ENCODE results near the gene HTT. TPM values are rescaled to one million over a fixed set of nuclear protein-coding genes. Genes with fewer than 3 reads are reported as not detected.
"Not testable (repeated sequence)": the region's sequence is repeated elsewhere in the genome, so short reads cannot be mapped to it uniquely, and the experiment has no call there.

HTT gene
- total RNA-seq, 2 experiments from 2014 or later = 64.8 to 65.8 TPM

DNA sequence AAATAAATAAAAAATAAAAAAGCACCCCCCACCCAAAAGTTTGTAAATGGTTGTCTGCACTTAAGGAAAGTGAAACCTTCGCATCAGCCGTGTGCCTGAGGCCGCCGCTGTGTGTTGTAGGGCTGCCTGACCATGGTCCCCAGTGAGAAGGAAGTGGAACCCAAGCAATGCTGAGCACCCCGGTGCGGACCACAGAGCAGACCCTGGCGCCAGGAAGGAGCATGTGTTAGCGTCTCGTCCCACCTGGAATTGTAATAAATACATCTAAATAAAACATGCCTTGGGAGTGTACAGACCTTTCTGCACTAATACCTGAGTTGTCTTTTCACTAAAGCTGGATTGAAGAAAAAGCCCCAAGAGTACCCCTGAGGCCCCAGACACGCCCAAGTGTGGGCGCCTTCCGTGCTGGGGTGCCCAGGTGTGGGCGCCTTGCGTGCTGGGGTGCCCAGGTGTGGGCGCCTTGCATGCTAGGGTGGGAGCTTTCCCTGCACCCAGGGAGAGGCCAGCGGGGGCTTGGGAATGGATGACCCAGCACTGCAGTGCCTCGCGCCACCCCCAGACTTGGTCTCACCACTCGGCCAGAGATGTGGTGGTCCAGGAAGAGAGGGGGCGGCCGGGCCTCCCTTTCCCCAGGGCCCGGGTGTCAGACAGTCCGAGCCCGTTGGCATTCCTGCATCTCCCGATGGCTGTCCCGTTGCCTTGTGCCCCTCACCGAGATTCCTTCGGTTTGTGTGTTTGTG lies 33.9 kb upstream of the HTT start:
- H3K27ac Mint-ChIP-seq = peak overlapping the region; percentile 94
- H3K4me1 Mint-ChIP-seq = peaks cover 57% of the 10 kb centered on the region
- no peaks in the 10 kb centered on the region for H3K9me3 Mint-ChIP-seq
- POLR2A ChIA-PET = interaction anchor here (0.7 to 1.7 kb wide), 2 partner anchors 78 to 185 kb away, joined by 3 to 10 read pairs; partner anchors contain the start of genes GRK4 and NOP14
- H3K36me3 Mint-ChIP-seq = peaks cover 7% of the 10 kb centered on the region
- peaks cover 12% of the 10 kb centered on the region for H3K27me3 Mint-ChIP-seq
- ATAC-seq (ENCODE audit: low read depth) (no peak), DNase-seq (no peak)
- peak overlapping the region; percentile 91 for H3K4me3 Mint-ChIP-seq

DNA sequence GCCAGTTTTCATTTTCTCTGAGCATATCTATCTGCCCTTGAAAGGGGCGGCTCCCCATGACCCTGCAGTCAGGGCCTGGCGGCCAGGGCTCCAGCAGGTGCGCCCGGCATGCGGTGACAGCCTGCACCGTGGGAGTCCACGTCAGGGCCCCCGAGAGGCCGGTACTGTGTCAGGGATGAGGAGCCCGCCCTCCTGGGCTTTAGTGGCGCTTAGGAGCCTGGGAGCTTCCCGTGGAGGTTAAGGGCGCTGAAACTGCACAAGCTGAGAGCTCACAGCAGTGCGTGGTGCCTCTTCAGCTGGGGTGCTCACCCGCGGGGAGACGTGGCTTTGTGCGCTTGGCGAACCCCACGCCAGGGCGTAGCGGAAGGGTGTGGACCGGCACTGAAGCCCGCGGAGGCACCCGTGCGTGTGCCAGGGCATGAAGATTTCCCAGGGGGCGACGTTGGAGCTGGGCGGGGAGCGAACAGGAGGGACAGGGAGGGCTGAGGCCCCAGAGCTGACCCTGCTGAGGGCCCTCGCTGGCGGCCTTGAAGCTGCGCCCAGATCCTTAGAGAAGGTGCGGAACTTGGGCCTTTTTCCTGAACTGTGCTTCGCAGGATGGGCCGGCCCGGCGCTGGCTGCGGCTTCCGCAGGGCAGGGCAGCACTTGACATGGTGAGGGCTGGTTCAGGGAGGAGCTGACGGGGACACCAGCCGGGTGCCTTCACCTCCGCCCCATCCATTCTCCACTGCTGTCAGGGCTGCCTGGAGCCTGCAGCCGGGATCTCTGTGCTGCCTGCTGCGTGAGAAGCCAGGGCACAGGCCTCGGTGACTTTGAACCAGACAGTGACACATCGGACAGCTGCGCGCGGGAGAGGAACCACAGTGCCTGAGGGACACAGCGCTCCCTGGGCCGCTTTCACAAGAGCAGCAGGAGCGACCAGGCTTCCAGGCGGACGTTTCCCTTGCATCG lies 33.0 kb upstream of the HTT start:
- Mint-ChIP-seq H3K9me3 (no peaks in the 10 kb centered on the region), H3K27me3 (peaks cover 5% of the 10 kb centered on the region), H3K36me3 (peaks cover 9% of the 10 kb centered on the region), H3K4me3 (peak overlapping the region; percentile 91), H3K4me1 (peaks cover 63% of the 10 kb centered on the region), H3K27ac (peak overlapping the region; percentile 94)
- POLR2A ChIA-PET = interaction anchor here (0.6 to 1.7 kb wide), 6 partner anchors 8 to 574 kb away, joined by 3 to 10 read pairs (median 3); partner anchors contain the start of genes GRK4 and NOP14
- ATAC-seq (ENCODE audit: low read depth) (peak; percentile 61), DNase-seq (peak; percentile 71)

DNA sequence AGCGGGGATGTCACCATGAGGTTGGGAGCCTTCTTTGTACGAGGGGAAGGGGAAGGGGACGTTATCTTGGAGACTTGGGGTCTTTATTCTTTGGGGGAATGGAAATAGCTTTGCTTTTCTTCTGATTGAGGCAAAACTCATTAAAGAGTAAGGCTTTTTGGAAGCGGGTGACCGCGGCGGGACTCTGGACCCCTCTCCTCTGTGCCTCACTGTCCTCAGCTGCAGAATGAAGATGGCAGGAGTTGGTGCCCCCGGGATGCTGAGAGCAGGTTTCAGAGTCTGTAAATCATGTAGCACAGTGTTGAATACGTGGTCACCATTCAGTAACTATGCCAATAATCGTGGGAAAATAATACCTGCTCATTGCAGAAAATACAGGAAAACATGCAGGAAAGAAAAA lies 32.3 kb upstream of the HTT start:
- no peak for DNase-seq
- peaks cover 59% of the 10 kb centered on the region for H3K4me1 Mint-ChIP-seq
- H3K4me3 Mint-ChIP-seq = peak overlapping the region; percentile 91
- H3K27ac Mint-ChIP-seq = peak overlapping the region; percentile 94
- ATAC-seq (ENCODE audit: low read depth) = no peak
- POLR2A ChIA-PET = interaction anchor here (0.6 to 1.7 kb wide), 5 partner anchors 9 to 575 kb away, joined by 3 to 10 read pairs (median 3); partner anchors contain the start of genes GRK4 and NOP14
- peaks cover 9% of the 10 kb centered on the region for H3K36me3 Mint-ChIP-seq
- peaks cover under 1% of the 10 kb centered on the region for H3K27me3 Mint-ChIP-seq
- no peaks in the 10 kb centered on the region for H3K9me3 Mint-ChIP-seq

DNA sequence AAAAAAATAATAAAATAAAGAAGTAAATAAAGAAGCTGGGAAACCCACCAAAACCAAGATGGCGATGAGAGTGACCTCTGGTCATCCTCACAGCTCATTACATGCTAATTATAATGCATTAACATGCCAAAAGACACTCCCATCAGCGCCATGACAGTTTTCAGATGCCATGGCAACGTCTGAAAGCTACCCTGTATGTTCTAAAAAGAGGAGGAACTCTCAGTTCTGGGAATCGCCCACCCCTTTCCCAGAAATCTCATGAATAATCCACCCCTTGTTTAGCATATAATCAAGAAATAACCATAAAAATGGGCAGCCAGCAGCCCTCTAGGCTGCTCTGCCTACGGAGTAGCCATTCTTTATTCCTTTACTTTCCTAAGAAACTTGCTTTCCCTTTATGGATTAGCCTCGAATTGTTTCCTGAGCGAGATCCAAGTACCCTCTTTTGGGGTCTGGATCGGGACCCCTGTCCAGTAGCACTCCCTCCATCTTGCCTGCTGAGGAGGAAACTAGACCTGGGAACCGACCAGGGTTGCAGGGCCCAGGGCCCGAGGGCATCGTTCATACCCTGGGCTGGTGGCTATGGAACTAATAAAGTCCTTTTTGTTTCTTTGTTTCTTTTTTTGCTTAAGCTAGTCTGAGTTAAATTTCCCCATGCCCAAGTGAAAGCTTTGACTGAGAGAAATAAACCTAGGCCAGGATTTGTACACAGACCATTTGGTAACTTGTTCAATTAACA lies 31.0 kb upstream of the HTT start:
- DNase-seq = no peak
- Mint-ChIP-seq H3K27ac (peak overlapping the region; percentile 34), H3K4me3 (no peak overlapping the region)

DNA sequence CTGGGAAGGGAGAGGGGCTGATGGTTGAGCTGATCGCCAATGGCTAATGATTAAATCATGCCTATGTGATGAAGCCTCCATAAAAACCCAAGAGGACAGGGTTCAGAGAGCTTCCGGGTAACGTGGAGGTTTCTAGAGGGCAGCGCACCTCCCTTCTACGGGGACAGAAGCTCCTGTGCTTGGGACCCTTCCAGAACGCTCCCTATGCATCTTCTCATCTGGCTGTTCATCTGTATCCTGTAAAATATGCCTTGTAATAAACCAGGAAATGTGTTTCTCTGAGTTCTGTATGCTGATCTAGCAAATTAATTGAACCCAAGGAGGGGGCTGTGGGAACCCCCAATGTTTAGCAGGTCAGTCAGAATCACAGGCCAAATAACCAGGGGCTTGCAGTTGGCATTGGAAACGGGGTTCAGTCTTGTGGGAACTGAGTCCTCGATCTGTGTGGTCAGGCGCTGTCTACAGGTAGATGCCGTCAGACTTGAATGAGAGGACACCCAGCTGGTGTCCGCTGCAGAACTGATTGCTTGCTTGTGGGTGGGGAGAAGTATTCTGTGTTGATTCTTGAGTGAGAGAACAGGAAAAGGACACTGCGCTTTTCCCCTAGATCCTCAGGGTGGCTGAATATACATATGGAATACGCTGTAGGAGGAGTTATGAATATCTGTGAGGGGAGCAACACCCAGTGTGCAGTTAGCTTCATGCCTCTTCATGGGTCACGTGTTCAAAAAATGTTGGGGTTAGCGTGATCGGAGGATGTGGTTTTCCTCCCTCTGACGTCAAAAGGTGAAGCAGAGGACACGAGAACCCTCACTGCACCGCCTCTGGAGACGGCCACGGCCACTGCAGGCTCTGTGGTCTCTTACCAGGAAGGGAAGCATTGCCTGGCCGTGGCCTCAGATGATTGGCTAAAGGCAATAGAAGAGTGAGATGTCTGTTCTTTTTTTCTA lies 29.3 kb upstream of the HTT start:
- H3K27me3 Mint-ChIP-seq = no peaks in the 10 kb centered on the region
- no peaks in the 10 kb centered on the region for H3K9me3 Mint-ChIP-seq
- ATAC-seq (ENCODE audit: low read depth) = peak; percentile 62
- peaks cover 11% of the 10 kb centered on the region for H3K36me3 Mint-ChIP-seq
- peaks cover 57% of the 10 kb centered on the region for H3K4me1 Mint-ChIP-seq
- POLR2A ChIA-PET = interaction anchor here (1.0 to 1.4 kb wide), 3 partner anchors 28 to 83 kb away, joined by 4 to 7 read pairs (median 4); partner anchors contain the start of genes GRK4, HTT-AS and NOP14
- H3K4me3 Mint-ChIP-seq = peak overlapping the region; percentile 65
- DNase-seq = peak; percentile 79
- peak overlapping the region; percentile 83 for H3K27ac Mint-ChIP-seq

More for the DNA sequence above, 31.0 kb upstream of the HTT start:
- H3K9me3 Mint-ChIP-seq = no peaks in the 10 kb centered on the region
- POLR2A ChIA-PET = interaction anchor here (0.7 kb wide), 1 partner anchor 38 kb away, joined by 3 read pairs; no protein-coding TSS in a partner anchor
- H3K36me3 Mint-ChIP-seq = peaks cover 11% of the 10 kb centered on the region
- ATAC-seq (ENCODE audit: low read depth) = no peak
- H3K4me1 Mint-ChIP-seq = peaks cover 60% of the 10 kb centered on the region
- no peaks in the 10 kb centered on the region for H3K27me3 Mint-ChIP-seq

DNA sequence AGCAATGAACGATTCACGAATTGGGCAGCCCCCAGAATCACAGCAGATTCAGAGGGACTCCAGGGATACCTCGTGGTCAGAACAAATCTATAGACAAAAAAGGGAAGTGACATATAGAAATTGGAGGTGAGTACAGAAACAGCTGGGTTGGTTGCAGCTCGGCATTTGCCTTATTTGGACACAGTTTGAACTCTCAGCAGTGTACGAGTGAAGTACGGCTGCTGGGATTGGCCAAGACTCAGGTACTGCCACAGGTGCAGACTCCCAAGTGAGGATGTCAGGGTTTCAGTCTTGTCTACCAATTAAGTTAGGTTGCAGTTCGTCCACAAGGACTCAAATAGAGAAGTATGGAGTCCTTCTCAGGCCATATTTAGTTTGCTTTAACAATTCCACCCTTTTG lies 28.3 kb upstream of the HTT start:
- Mint-ChIP-seq H3K9me3 (no peaks in the 10 kb centered on the region), H3K4me3 (peak overlapping the region; percentile 28), H3K36me3 (peaks cover 13% of the 10 kb centered on the region), H3K27ac (no peak overlapping the region), H3K27me3 (no peaks in the 10 kb centered on the region), H3K4me1 (peaks cover 51% of the 10 kb centered on the region)
- ATAC-seq (ENCODE audit: low read depth) (no peak), DNase-seq (no peak)
- POLR2A ChIA-PET = interaction anchor here (1.4 kb wide), 2 partner anchors 27 to 83 kb away, joined by 4 to 7 read pairs; partner anchors contain the start of genes GRK4, HTT-AS and NOP14

DNA sequence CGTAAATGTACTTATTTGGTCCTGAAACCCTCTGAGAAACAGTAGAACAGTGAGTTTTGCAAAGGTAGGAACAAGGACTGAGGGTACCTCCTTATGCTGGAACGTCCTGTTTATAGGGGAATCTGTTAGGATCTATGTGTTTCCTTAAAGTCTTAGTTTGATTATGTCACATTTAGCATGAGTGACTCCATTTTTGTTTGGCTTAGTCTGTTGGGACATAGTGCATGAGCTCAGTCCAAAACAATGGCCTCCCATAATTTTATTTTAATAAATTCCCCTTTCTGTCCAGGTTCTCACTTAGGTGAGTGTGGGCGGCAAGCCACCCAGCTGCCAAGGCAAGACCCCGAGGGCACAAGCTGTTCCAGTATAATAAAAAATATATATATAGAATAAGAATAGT lies 27.9 kb upstream of the HTT start:
- no peak overlapping the region for H3K27ac Mint-ChIP-seq
- ATAC-seq (ENCODE audit: low read depth) (no peak), DNase-seq (no peak)
- POLR2A ChIA-PET = interaction anchor here (0.6 to 1.4 kb wide), 2 partner anchors 27 to 70 kb away, joined by 3 to 7 read pairs; partner anchors contain the start of gene HTT-AS
- peaks cover 14% of the 10 kb centered on the region for H3K36me3 Mint-ChIP-seq
- H3K27me3 Mint-ChIP-seq = no peaks in the 10 kb centered on the region
- peaks cover 51% of the 10 kb centered on the region for H3K4me1 Mint-ChIP-seq
- H3K4me3 Mint-ChIP-seq = peak overlapping the region; percentile 60
- H3K9me3 Mint-ChIP-seq = peaks cover 1% of the 10 kb centered on the region

DNA sequence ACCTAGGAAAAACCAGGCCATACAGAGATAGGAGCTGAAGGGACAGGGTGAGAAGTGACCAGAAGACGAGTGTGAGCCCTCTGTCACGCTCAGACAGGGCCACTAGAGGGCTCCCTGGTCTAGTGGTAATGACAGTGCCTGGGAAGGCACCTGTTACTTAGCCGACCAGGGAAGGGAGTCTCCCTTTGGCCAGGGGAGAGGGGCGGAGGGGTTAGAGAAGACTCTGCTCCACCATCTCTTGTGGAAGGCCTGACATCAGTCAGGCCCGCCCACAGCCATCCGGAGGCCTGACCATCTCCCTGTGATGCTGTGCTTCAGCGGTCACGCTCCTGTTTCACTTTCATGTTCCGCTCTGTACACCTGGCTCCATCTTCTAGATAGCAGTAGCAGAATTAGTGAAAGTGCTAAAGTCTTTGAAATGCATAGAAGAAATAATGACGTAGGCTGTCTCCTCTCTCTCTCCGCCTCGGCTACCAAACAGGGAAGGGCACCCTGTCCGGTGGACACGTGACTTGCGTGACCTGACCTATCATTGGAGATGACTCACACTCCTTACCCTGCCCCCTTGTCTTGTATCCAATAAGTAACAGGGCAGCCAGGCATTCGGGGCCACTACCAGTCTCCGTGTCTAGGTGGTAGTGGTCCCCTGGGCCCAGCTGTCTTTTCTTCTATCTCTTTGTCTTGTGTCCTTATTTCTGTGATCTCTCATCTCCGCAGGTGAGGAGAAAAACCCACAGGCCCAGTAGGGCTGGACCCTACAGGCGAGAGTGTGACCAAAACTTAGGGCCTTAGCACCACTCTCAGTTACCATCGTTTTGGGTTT lies 26.8 kb upstream of the HTT start:
- DNase-seq (peak; percentile 76), ATAC-seq (ENCODE audit: low read depth) (peak; percentile 91)
- POLR2A ChIA-PET = no interaction called here
- Mint-ChIP-seq H3K27me3 (no peaks in the 10 kb centered on the region), H3K36me3 (peaks cover 15% of the 10 kb centered on the region), H3K27ac (peak overlapping the region; percentile 91), H3K4me3 (peak overlapping the region; percentile 60), H3K4me1 (peaks cover 42% of the 10 kb centered on the region), H3K9me3 (peaks cover 2% of the 10 kb centered on the region)

DNA sequence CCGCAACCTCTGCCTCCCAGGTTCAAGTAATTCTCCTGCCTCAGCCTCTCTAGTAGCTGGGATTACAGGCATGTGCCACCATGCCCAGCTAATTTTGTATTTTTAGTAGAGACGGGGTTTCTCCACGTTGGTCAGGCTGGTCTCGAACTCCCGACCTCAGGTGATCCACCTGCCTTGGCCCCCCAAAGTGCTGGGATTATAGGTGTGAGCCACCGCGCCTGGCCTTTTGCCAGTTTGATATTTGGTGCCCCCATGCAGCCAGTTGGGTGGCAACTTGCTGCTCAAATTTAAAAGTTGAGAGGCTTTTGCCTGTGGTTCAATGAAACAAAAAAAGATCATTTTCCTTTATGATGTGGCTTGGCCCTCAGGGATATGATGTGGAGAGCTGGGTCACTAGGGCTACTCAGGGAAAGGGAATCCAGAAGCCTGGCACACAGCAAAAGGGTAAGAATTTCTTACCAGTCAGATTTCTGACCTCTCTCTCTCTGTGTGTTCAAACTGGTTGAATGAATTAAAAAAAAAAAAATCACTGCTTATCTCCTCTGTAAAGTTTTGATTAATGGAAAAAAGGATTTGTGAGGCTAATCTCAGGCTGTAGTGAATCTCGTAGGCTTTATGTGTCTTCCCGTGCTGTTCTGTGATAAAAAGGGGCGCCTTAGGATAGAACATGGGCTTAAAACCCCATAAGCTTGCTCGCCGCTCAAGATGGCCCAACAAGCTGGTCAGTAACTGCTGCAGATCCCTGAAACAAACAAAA lies 23.2 kb upstream of the HTT start:
- ATAC-seq (ENCODE audit: low read depth); DNase-seq; H3K4me3 Mint-ChIP-seq; H3K27me3 Mint-ChIP-seq; POLR2A ChIA-PET; H3K27ac Mint-ChIP-seq: not testable (repeated sequence)
- Mint-ChIP-seq H3K9me3 (peaks cover 11% of the 10 kb centered on the region), H3K36me3 (peaks cover 23% of the 10 kb centered on the region), H3K4me1 (peaks cover 16% of the 10 kb centered on the region)

DNA sequence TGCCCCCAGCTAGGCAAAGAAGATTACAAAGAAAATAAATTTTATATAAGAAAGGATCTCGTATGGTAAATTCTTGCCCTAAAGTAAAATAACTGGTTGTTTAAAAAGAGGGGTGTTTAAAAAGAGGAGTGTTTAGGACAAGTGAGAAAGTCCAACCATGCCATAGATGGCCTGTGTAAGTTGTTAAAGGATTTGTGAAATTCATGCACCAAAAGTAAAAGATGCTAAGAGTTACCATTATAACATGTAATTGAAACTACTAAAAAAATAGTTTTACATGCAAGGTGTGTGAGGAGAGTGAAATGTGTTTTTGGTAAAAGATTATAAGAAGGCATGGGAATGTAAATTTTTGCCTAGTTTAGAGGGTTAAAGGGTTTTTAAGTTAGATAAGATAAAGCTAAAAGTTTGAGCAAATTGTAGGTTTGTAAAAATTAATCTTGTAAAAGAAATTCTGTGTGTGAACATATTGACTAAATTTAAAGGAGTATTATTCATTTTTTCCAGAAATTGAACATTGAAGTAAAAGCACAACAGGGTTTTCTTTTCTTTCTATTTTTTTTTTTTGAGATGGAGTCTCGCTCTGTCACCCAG lies 20.2 kb upstream of the HTT start:
- Mint-ChIP-seq H3K27ac (no peak overlapping the region), H3K9me3 (peaks cover 15% of the 10 kb centered on the region), H3K36me3 (peaks cover 28% of the 10 kb centered on the region), H3K27me3 (peaks cover 3% of the 10 kb centered on the region), H3K4me3 (no peak overlapping the region), H3K4me1 (no peaks in the 10 kb centered on the region)
- no peak for DNase-seq
- ATAC-seq (ENCODE audit: low read depth) = no peak
- POLR2A ChIA-PET = no interaction called here

All from activated naive CD8-positive, alpha-beta T cell treated with anti-CD3 and anti-CD28 coated beads, Interleukin-2, amount 10 ng/mL, durations not matched to agents 7 days and 5 days (primary cell).